GM12878 (cell line): Measurements from ENCODE around the gene MZB1. TPM values are rescaled to one million over a fixed set of nuclear protein-coding genes. Genes with fewer than 3 reads are reported as not detected.

ENCODE experiments used
- ATAC-seq: fragments of 200-7000 bp; cut with Tn5 transposase; 3 replicates; pipeline ENCODE4 v1.9.1; 2020; ENCODE audit warnings: mild to moderate bottlenecking, moderate library complexity
- BruUV-seq: library from RNA; stranded (reverse); fragments of 400-500 nt; replicated peaks from 2 replicates; lab custom pipeline; 2021; lab: Mats Ljungman, UMichigan
- CTCF ChIA-PET: fragments of 300-600 bp; sonication (Branson Sonifier 250); formaldehyde crosslinking; extraction: SDS; loops from one replicate; lab custom pipeline; 2021; ENCODE audit warnings: inconsistent platforms; lab: Yijun Ruan, JAX
- POLR2A ChIA-PET: fragments of 350-600 bp; formaldehyde crosslinking; extraction: SDS; loops from one replicate; lab custom pipeline; 2021; ENCODE audit warnings: inconsistent platforms; lab: Charles Lee
- RAD21 ChIA-PET: fragments of 300-600 bp; sonication (Branson Sonifier 250); formaldehyde crosslinking; loops from one replicate; lab custom pipeline; 2023; ENCODE audit warnings: antibody characterized with exemption; ENCODE audit not compliant: unreplicated experiment; lab: Charles Lee
- SMC1A ChIA-PET: fragments of 300-600 bp; sonication (Branson Sonifier 250); formaldehyde crosslinking; loops from one replicate; lab custom pipeline; 2023; ENCODE audit not compliant: unreplicated experiment, uncharacterized antibody; lab: Charles Lee
- DNase-seq: peaks from one replicate; pipeline ENCODE4 v3.0.0-alpha.2; 2011; ENCODE audit warnings: low read depth, low spot score
- FAIRE-seq: peaks from 3 replicates; lab custom pipeline; 2011; peaks lifted over from hg19 to GRCh38; lab: Jason Lieb, UNC
- H2AFZ ChIP-seq: 2 replicates; pipeline ENCODE4 v1.6.0; 2011; ENCODE audit warnings: low read depth, low read length, control low read depth; ENCODE audit not compliant: control insufficient read depth
- H3K27ac ChIP-seq: 2 replicates; pipeline ENCODE4 v1.5.1; 2011; ENCODE audit warnings: control low read depth; ENCODE audit not compliant: control insufficient read depth, insufficient read depth
- H3K27me3 ChIP-seq, 2 experiments: replicated peaks in 1 of 2; 2 replicates each; pipeline versions ENCODE4 v1.6.0 to v1.6.1; 2011; ENCODE audit warnings: low read length in 1 of 2; ENCODE audit not compliant: control insufficient read depth in 2 of 2, insufficient read depth in 2 of 2
- H3K36me3 ChIP-seq, 2 experiments: 2 replicates each; pipeline ENCODE4 v1.5.1; 2011; ENCODE audit warnings: low read length in 1 of 2; ENCODE audit not compliant: control insufficient read depth in 2 of 2, insufficient read depth in 2 of 2
- H3K4me1 ChIP-seq: 2 replicates; pipeline ENCODE4 v1.6.1; 2011; ENCODE audit warnings: mild to moderate bottlenecking, low read length, moderate library complexity, mixed read lengths; ENCODE audit not compliant: control insufficient read depth, insufficient read depth
- H3K4me2 ChIP-seq: 2 replicates; pipeline ENCODE4 v1.6.0; 2011; ENCODE audit warnings: control low read depth; ENCODE audit not compliant: control insufficient read depth, insufficient read depth
- H3K4me3 ChIP-seq: fragments of 200-600 bp; sonication (generic); 2 replicates; pipeline ENCODE4 v1.5.1; 2016
- H3K79me2 ChIP-seq: 2 replicates; pipeline ENCODE4 v1.6.0; 2011; ENCODE audit warnings: low read length; ENCODE audit not compliant: control insufficient read depth, insufficient read depth
- H3K9ac ChIP-seq: 2 replicates; pipeline ENCODE4 v1.8.0; 2011; ENCODE audit warnings: low read length, control low read depth, mixed read lengths; ENCODE audit not compliant: control insufficient read depth, insufficient read depth
- H3K9me3 ChIP-seq: replicated peaks from 3 replicates; pipeline ENCODE4 v1.5.1; 2011; ENCODE audit warnings: mild to moderate bottlenecking, low read length; ENCODE audit not compliant: control insufficient read depth, insufficient read depth
- H4K20me1 ChIP-seq: 2 replicates; pipeline ENCODE4 v1.6.0; 2011; ENCODE audit not compliant: control insufficient read depth, insufficient read depth
- DPF2 ChIP-seq: fragments of 450-650 bp; IDR thresholded peaks from 2 replicates; pipeline ENCODE4 v1.6.1; 2017; ENCODE audit warnings: mild to moderate bottlenecking
- IKZF2 ChIP-seq, 2 experiments: fragments of 450-650 bp; IDR thresholded peaks; 2 replicates each; pipeline ENCODE4 v1.6.1; 2017; ENCODE audit warnings: mild to moderate bottlenecking in 2 of 2, moderate library complexity in 2 of 2
- MEF2B ChIP-seq: fragments of 450-650 bp; IDR thresholded peaks from 2 replicates; pipeline ENCODE4 v1.6.1; 2018; ENCODE audit warnings: mild to moderate bottlenecking, moderate library complexity; ENCODE audit not compliant: partially characterized antibody, poor library complexity, severe bottlenecking
- NFXL1 ChIP-seq: fragments of 450-650 bp; IDR thresholded peaks from 2 replicates; pipeline ENCODE4 v1.6.1; 2017; ENCODE audit warnings: antibody characterized with exemption, mild to moderate bottlenecking, borderline replicate concordance
- STAT1 ChIP-seq: fragments of 450-650 bp; conservative IDR thresholded peaks from 2 replicates; pipeline ENCODE4 v1.6.1; 2014; ENCODE audit warnings: antibody characterized with exemption, mild to moderate bottlenecking
- WGBS: methylation state at CpG from one replicate; pipeline ENCODE4 v1.1.6; 2016; ENCODE audit warnings: low lambda C conversion rate; ENCODE audit not compliant: insufficient replicate concordance, insufficient coverage; ENCODE audit errors: missing lambda C conversion rate; 5-methylcytosine and 5-hydroxymethylcytosine counted together
- in situ Hi-C: fragments of 300-500 bp; cut with MboI; formaldehyde crosslinking; loops from 9 replicates; pipeline ENCODE4 v1.14.3; 2018; ENCODE audit warnings: mixed read lengths
- intact Hi-C: fragments of 100-400 bp; cut with micrococcal nuclease; formaldehyde crosslinking; loops from one replicate; pipeline ENCODE4 v1.14.2; 2022; ENCODE audit not compliant: unreplicated experiment
- polyA plus RNA-seq, 11 experiments: library from polyadenylated mRNA; depleted of rRNA in 4 of 11; unstranded in 6 of 11; stranded (reverse) in 5 of 11; fragments of >200 nt; fragmentation: Nextera tagmentation in 4 of 11; fragmentation: Illumina TruSeq in 1 of 11; extraction: Ambion mirVana in 4 of 11; extraction: Trizol in 1 of 11; gene quantifications; 1 replicate in 1 of 11; 2 replicates in 10 of 11; pipeline versions ENCODE4 v1.2.1 to v1.2.3, GENCODE V29; 2011 to 2016; ENCODE audit warnings: inconsistent platforms in 2 of 11, missing spikeins in 2 of 11, low read depth in 1 of 11
- total RNA-seq, 4 experiments: library from RNA; depleted of rRNA in 3 of 4; stranded (reverse); fragments of >200 nt in 3 of 4; fragmentation: Illumina TruSeq in 1 of 4; extraction: Trizol in 1 of 4; gene quantifications; 2 replicates each; pipeline versions ENCODE4 v1.2.1 to v1.2.3, GENCODE V29; 2013 to 2021
- TF ChIP-seq, protein P1 (sequence below): fragments of 450-650 bp; IDR thresholded peaks from 2 replicates; pipeline ENCODE4 v1.6.1; 2016; ENCODE audit warnings: mild to moderate bottlenecking, moderate library complexity, borderline replicate concordance
- TF ChIP-seq, protein P2 (sequence below): IDR thresholded peaks from 2 replicates; pipeline ENCODE4 v1.6.1; 2012; ENCODE audit warnings: low read depth, low read length, improper control_type of control experiment

Gene MZB1
- total and polyA plus RNA-seq, 10 of the 15 experiments (the other 5 are each of a cell fraction or from before 2014, with no cell fraction given), result 19.3 to 406 (median 188) TPM

DNA sequence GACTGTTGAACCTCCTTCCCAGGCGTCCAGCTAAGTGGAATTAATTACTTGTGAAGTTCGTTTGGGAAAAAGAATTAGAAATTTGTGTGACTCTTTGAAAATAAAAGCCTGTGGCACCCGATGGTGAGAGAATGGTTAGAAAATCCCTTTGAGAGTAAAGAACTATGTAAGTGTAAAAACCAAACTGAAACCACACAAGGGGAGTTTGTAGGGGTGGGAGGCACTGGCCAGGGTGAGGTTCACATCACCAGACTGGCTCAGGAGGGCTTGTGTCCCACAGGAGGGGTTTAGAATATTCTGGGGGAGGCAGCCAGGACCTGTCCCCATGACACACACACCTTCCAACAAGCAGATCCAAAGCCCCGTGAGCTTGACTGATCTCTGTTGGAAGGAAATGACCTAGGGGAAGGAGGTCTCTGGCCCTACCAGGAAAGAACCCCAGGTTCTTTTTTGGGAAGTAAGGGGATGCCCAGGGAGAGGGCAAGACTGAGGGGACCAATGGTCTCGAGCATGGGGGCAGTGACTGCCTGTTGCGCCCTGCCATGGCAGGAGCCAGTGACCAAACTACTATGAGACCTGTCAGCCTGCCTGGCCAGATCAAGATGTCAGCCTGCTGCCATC is 9.9 kb upstream of the MZB1 start (continued):
- TF ChIP-seq, protein P1, sequence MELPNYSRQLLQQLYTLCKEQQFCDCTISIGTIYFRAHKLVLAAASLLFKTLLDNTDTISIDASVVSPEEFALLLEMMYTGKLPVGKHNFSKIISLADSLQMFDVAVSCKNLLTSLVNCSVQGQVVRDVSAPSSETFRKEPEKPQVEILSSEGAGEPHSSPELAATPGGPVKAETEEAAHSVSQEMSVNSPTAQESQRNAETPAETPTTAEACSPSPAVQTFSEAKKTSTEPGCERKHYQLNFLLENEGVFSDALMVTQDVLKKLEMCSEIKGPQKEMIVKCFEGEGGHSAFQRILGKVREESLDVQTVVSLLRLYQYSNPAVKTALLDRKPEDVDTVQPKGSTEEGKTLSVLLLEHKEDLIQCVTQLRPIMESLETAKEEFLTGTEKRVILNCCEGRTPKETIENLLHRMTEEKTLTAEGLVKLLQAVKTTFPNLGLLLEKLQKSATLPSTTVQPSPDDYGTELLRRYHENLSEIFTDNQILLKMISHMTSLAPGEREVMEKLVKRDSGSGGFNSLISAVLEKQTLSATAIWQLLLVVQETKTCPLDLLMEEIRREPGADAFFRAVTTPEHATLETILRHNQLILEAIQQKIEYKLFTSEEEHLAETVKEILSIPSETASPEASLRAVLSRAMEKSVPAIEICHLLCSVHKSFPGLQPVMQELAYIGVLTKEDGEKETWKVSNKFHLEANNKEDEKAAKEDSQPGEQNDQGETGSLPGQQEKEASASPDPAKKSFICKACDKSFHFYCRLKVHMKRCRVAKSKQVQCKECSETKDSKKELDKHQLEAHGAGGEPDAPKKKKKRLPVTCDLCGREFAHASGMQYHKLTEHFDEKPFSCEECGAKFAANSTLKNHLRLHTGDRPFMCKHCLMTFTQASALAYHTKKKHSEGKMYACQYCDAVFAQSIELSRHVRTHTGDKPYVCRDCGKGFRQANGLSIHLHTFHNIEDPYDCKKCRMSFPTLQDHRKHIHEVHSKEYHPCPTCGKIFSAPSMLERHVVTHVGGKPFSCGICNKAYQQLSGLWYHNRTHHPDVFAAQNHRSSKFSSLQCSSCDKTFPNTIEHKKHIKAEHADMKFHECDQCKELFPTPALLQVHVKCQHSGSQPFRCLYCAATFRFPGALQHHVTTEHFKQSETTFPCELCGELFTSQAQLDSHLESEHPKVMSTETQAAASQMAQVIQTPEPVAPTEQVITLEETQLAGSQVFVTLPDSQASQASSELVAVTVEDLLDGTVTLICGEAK, result no peak

DNA sequence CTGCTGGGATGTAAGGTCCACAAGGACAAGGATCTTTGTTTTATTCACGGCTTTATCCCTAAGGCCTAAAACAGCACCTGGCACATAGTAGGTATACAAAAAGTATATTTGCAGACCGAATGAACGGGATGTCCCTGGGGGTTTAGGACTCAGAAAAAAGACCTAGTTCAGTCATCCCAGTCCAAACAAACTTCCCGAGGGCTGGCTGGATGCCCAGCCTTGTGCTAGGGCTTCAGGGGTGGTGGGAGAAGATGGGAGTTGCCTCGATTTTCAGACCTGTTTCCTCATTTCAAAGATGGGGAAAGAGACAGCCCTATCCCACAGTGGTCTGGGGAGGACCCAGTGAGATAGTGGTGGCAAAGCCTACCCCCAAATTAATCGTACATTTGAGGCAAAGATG is 8.2 kb upstream of the MZB1 start:
- intact Hi-C loops (no loop called here), in situ Hi-C loops (no loop called here)
- no peak for ATAC-seq
- TF ChIP-seq STAT1 (no peak), NFXL1 (no peak), DPF2 (peak; percentile 34; the same call in 1 of the 2 replicates), IKZF2 (IDR thresholded peaks at IDR 0.05) (no peak), MEF2B (no peak)
- TF ChIP-seq, protein P2, sequence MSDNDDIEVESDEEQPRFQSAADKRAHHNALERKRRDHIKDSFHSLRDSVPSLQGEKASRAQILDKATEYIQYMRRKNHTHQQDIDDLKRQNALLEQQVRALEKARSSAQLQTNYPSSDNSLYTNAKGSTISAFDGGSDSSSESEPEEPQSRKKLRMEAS, result no peak
- Histone ChIP-seq H3K27me3 (no peaks in the 10 kb centered on the region), H2AFZ (no peak overlapping the region), H3K36me3 (peaks cover 0 to 7% of the 10 kb centered on the region in 2 experiments; a peak in 1 of 4 replicates), H3K4me2 (no peak overlapping the region), H3K27ac (peak overlapping the region; percentile 13; the same call in 1 of the 2 replicates), H3K4me1 (peaks cover 43% of the 10 kb centered on the region), H3K9ac (no peak overlapping the region), H3K79me2 (peaks cover 32% of the 10 kb centered on the region), H4K20me1 (no peaks in the 10 kb centered on the region), H3K4me3 (no peak overlapping the region), H3K9me3 (no peaks in the 10 kb centered on the region; the same call in 2 of the 3 replicates)
- RAD21 ChIA-PET, result interaction anchor here (1.0 kb wide), 2 partner anchors 10 to 128 kb away, joined by 3 read pairs; no protein-coding TSS in a partner anchor
- CTCF ChIA-PET, result no interaction called here
- FAIRE-seq, result no peak
- POLR2A ChIA-PET, result interaction anchor here (1.0 to 7.0 kb wide), 2 partner anchors 9 to 126 kb away, joined by 3 to 74 read pairs; partner anchors contain the start of gene MZB1
- WGBS, result 69% methylated on average over 6 of the region's 6 CpGs
- DNase-seq, result no peak
- SMC1A ChIA-PET, result no interaction called here
- no TSS peak for BruUV-seq
